ENCODE results near the gene STAB2.

DNA sequence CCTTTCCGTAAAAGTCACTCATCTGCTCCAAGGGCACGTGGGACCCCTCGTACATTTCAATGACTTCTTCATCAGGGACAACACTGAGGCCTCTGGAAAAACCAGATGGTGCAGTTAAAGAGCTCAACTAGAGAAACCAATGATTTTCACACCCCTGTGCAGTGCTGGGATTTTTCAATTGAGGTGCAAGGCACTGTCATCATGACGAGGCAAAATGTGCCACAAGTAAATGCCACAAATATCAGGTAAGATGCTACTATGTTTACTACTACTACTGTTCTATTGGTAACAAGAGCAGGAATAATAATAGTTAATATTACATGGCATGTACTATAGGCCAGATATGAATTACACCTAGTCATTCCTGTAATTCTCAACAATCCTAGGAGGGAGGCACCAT lies 211.5 kb downstream of the STAB2 start:
- no peak for TF ChIP-seq CTCF (IDR thresholded peaks at IDR 0.05; ENCODE audit: low read depth, low read length, poor library complexity, severe bottlenecking)
- no peak for TF ChIP-seq EZH2phosphoT487 (IDR thresholded peaks at IDR 0.05; ENCODE audit: borderline replicate concordance, low read length)

All from DOHH2 (cell line).